DOHH2 (cell line): ENCODE data around the gene SLC1A1.

Source experiments
- EZH2phosphoT487 ChIP-seq: fragments of 200-600 bp; sonication (generic); IDR thresholded peaks from 2 replicates; pipeline ENCODE4 v1.6.1; 2017; ENCODE audit warnings: borderline replicate concordance, mild to moderate bottlenecking, antibody characterized with exemption, low read length, moderate library complexity, mixed read lengths
- TF ChIP-seq, protein P1 (sequence below): fragments of 200-600 bp; sonication (generic); IDR thresholded peaks from one replicate; pipeline ENCODE4 v1.5.1; 2014; ENCODE audit warnings: antibody characterized with exemption, mild to moderate bottlenecking, low read depth, low read length; ENCODE audit not compliant: poor library complexity, severe bottlenecking

DNA sequence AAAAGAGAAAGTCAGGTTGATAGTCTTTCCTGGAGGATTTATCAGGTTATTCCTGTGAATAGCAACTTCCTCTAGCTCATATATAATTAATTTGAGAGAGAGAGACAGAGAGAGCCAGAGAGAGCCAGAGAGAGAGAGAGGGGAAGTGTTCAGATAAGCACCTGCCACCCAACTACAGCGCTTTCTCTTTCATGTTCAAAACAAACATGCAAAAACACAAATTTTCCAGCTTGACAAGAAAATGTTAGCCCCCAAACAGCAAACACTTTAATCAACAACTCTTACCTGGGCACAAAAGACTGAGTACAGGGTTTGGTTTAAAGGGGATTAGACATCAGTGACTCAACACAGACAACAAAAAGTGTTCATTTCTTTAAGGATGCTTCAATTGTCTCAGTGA lies 110.1 kb downstream of the SLC1A1 start:
- TF ChIP-seq, protein P1, sequence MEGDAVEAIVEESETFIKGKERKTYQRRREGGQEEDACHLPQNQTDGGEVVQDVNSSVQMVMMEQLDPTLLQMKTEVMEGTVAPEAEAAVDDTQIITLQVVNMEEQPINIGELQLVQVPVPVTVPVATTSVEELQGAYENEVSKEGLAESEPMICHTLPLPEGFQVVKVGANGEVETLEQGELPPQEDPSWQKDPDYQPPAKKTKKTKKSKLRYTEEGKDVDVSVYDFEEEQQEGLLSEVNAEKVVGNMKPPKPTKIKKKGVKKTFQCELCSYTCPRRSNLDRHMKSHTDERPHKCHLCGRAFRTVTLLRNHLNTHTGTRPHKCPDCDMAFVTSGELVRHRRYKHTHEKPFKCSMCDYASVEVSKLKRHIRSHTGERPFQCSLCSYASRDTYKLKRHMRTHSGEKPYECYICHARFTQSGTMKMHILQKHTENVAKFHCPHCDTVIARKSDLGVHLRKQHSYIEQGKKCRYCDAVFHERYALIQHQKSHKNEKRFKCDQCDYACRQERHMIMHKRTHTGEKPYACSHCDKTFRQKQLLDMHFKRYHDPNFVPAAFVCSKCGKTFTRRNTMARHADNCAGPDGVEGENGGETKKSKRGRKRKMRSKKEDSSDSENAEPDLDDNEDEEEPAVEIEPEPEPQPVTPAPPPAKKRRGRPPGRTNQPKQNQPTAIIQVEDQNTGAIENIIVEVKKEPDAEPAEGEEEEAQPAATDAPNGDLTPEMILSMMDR = no peak
- no peak for TF ChIP-seq EZH2phosphoT487
